Renal pelvis (tissue), 4 donors: ENCODE measurements around the gene CAMP. TPM values are rescaled to one million over a fixed set of nuclear protein-coding genes. Genes with fewer than 3 reads are reported as not detected.
"Not testable (repeated sequence)": the region's sequence is repeated elsewhere in the genome, so short reads cannot be mapped to it uniquely, and the experiment has no call there.

ENCODE experiments used
- DNase-seq: peaks from one replicate; pipeline ENCODE4 v3.0.0-alpha.2; 2013
- polyA plus RNA-seq, 3 donors: library from polyadenylated mRNA; unstranded; fragments of 120-200 nt; gene quantifications; one replicate each; pipeline ENCODE4 v1.2.1, GENCODE V29; 2013; ENCODE audit not compliant: insufficient read length in 3 of 3

CAMP gene
- polyA plus RNA-seq, 3 donors: 0.62 to 1.6 (median 1.5) TPM

- DNase-seq: no peak
Observed at GRCh38 chr3:48248095-48248850, 25.0 kb downstream of the CAMP start.

- DNase-seq: no peak
Observed at GRCh38 chr3:48256557-48256956, 33.3 kb downstream of the CAMP start.

GRCh38 chr3:48258530-48258929 is 35.2 kb downstream of the CAMP start:
- no peak for DNase-seq

DNA sequence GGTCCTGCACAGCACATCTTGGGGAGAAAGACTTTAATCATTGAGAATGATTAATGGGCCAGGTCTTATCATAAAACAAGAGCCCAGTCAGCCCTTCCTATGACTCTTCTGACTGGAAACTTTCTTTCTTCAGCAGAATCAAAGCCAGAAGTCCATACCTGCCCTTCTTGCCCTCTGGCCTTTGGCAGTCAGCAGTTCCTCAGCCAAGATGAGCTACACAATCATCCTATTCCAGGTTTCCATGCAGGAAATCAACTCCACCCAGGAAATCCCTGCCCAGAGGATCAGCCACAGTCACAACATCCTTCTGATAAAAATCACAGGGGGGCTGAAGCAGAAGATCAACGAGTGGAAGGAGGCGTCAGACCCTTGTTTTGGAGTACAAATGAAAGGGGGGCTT is 44.5 kb downstream of the CAMP start:
- DNase-seq: no peak

DNA sequence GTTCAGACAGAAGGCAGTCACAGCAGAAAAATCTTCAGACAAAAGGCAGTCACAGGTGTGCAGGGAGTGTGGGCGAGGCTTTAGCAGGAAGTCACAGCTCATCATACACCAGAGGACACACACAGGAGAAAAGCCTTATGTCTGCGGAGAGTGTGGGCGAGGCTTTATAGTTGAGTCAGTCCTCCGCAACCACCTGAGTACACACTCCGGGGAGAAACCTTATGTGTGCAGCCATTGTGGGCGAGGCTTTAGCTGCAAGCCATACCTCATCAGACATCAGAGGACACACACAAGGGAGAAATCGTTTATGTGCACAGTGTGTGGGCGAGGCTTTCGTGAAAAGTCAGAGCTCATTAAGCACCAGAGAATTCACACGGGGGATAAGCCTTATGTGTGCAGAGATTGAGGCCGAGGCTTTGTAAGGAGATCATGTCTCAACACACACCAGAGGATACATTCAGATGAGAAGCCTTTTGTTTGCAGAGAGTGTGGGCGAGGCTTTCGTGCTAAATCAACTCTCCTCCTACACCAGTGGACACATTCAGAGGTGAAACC is 45.2 kb downstream of the CAMP start:
- DNase-seq: peak; percentile 52

DNA sequence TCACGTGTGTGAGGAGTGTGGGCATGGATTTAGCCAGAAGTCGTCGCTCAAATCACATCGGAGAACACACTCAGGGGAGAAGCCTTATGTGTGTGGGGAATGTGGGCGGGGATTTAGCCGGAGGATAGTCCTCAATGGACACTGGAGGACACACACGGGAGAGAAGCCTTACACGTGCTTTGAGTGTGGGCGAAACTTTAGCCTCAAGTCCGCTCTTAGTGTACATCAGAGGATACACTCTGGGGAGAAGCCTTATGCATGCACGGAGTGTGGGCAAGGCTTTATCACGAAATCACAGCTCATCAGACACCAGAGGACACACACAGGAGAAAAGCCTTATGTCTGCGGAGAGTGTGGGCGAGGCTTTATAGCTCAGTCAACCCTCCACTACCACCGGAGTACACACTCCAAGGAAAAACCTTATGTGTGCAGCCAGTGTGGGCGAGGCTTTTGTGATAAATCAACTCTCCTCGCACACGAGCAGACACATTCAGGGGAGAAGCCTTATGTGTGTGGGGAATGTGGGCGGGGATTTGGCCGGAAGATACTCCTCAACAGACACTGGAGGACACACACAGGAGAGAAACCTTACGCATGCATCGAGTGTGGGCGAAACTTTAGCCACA is 45.8 kb downstream of the CAMP start:
- peak; percentile 36 for DNase-seq

DNA sequence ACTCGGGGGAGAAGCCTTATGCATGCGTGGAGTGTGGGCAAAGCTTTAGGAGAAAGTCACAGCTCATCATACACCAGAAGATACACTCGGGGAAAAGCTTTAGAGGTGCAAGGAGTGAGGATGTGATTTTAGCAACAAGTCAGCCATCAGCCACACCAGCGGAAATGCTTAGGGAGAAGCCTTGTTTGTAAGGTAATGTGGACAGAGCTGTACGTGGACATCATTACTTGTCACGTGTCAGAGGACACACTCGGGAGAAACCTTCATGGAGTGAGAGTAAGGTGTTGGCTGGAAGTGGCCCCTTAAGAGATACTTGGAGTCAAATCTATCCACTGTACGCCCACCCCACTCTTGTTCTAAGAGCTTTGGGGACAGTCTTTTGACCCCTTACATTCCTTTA is 46.3 kb downstream of the CAMP start:
- no peak for DNase-seq

DNA sequence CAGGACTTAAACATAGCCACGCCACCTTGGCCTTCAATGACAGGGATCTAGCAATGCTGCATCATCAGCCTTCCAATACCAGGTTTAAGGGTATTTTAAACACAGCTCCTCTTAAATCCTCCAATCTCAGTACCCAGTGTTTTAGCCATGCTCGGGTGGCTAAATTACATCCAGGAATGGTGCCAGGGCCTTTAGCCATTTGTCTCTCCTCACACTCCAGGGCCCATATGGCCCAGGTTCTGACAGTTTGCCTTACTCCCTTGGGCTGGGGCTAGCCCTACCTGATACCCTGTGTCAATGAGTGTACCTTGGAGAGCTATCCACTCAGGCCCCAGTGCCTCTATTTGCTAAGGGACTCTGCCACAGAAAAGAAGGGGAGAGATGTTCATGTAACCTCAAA is 47.0 kb downstream of the CAMP start:
- no peak for DNase-seq

GRCh38 chr3:48271223-48271622 is 47.9 kb downstream of the CAMP start:
- not testable (repeated sequence) for DNase-seq

DNA sequence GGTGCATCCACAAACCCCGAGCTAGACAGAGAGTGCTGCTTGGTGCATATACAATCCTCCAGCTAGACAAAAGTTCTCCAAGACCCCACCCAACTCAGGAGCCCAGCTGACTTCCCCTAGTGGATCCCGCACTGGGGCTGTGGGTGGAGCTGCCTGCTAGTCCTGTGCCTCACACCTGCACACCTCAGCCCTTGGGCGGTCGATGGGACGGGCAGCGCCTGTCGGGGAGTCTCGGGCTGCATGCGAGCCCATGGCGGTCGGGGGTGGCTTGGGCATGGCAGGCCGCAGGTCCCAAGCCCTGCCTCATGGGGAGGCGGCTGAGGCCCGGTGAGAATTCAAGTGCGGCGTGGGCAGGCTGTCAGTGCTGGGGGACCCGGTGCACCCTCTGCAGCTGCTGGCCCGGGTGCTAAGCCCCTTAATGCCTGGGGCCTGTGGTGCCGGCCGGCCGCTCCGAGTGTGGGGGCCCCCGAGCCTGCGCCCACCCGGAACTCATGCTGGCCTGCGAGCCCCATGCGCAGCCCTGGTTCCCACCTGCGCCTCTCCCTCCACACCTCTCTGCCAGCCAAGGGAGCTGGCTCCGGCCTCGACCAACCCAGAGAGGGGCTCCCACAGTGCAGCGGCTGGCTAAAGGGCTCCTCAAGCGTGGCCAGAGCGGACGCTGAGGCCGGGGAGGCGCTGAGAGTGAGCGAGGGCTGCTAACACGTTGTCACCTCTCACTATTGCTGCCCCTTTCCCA is 48.6 kb downstream of the CAMP start:
- DNase-seq: no peak

DNA sequence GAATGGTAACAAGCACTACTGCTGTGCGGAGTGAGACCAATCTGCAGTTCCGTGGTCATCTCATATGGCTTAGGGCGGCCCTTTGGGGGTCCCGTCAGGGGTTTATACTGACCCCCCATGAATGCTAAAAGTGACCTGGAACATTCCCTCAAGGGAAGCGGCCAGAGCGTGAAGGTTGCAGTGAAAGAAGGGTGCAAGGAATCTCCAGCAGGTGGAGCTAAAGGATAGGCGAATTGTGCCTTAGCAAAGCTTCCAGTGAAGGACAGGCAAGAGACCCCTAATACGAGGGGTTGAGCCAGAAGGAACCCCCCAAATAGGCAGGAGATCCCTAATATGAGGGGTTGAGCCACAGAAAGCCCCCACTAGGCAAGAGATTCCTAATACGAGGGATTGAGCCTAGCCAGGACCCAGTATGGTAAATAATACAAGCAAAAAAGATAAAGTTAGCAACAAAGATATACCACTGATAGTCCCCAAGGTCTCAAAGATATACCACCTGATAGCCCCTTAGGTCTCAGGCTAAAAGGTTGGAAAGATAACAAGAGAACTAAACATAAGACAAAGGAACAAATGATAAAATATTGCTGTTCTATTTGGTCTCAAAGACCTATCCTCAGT is 50.4 kb downstream of the CAMP start:
- peak; percentile 66 for DNase-seq

- no peak for DNase-seq
Observed at GRCh38 chr3:48274452-48274851, 51.2 kb downstream of the CAMP start.

Other genes with a start within 250 kb of the CAMP start
- 100 to 1,000 TPM; 174 to 176 (median 175) TPM for gene MAP4, start 207.1 kb upstream of the CAMP start, polyA plus RNA-seq
- gene CDC25A, start 35.1 kb upstream of the CAMP start, polyA plus RNA-seq: 10 to 100 TPM; 11.0 to 13.1 (median 12.2) TPM
- gene ZNF589, start 17.6 kb downstream of the CAMP start, polyA plus RNA-seq: 10 to 100 TPM; 16.7 to 23.9 (median 21.3) TPM
- gene NME6, start 77.9 kb downstream of the CAMP start, polyA plus RNA-seq: 10 to 100 TPM; 25.0 to 35.1 (median 34.5) TPM
- under 1 TPM in 2 of 3 donors, not detected in 1; 0.33 to 0.95 TPM for gene SPINK8, start 110.2 kb downstream of the CAMP start, polyA plus RNA-seq
- 1 to 10 TPM in 2 of 3 donors, under 1 TPM in 1; 0.34 to 1.2 (median 1.1) TPM for gene FBXW12, start 148.7 kb downstream of the CAMP start, polyA plus RNA-seq
- 100 to 1,000 TPM; 181 to 239 (median 234) TPM for gene PLXNB1, start 206.6 kb downstream of the CAMP start, polyA plus RNA-seq
- 10 to 100 TPM; 28.7 to 32.9 (median 29.2) TPM for gene CCDC51, start 216.6 kb downstream of the CAMP start, polyA plus RNA-seq
- gene TMA7, start 216.8 kb downstream of the CAMP start, polyA plus RNA-seq: 100 to 1,000 TPM; 250 to 316 (median 307) TPM
- 10 to 100 TPM; 12.3 to 14.3 (median 13.2) TPM for gene ATRIP, start 223.2 kb downstream of the CAMP start, polyA plus RNA-seq